Activated CD4-positive, alpha-beta memory T cell treated with anti-CD3 and anti-CD28 coated beads for 36 hours (primary cell): ENCODE data around the gene RNF181. TPM values are rescaled to one million over a fixed set of nuclear protein-coding genes. Genes with fewer than 3 reads are reported as not detected.
A peak's percentile ranks its signal among the peaks of the same experiment; 100 is the strongest.
"Not testable (repeated sequence)": the region's sequence is repeated elsewhere in the genome, so short reads cannot be mapped to it uniquely, and the experiment has no call there.

Experiments
- CTCF ChIA-PET: fragments of 350-600 bp; sonication (Branson Sonifier 250); formaldehyde crosslinking; loops from one replicate; lab custom pipeline; 2021; ENCODE audit warnings: antibody characterized with exemption, inconsistent platforms; lab: Charles Lee
- POLR2A ChIA-PET: fragments of 350-600 bp; sonication (Branson Sonifier 250); formaldehyde crosslinking; loops from one replicate; lab custom pipeline; 2021; ENCODE audit warnings: antibody characterized with exemption; lab: Charles Lee
- DNase-seq: peaks from one replicate; pipeline ENCODE4 v3.0.0-alpha.2; 2020
- H3K27ac Mint-ChIP-seq: one replicate; pipeline ENCODE4 v1.8.0; 2021; ENCODE audit warnings: mixed read lengths
- H3K27me3 Mint-ChIP-seq: one replicate; pipeline ENCODE4 v1.8.0; 2021; ENCODE audit warnings: mixed read lengths
- H3K36me3 Mint-ChIP-seq: one replicate; pipeline ENCODE4 v1.8.0; 2021; ENCODE audit warnings: mixed read lengths
- H3K4me1 Mint-ChIP-seq: one replicate; pipeline ENCODE4 v1.8.0; 2021; ENCODE audit warnings: low read depth, mixed read lengths
- H3K4me3 Mint-ChIP-seq: one replicate; pipeline ENCODE4 v1.8.0; 2021; ENCODE audit warnings: mild to moderate bottlenecking, mixed read lengths
- H3K9me3 Mint-ChIP-seq: one replicate; pipeline ENCODE4 v1.8.0; 2021; ENCODE audit warnings: mixed read lengths
- intact Hi-C: fragments of 100-400 bp; cut with micrococcal nuclease; formaldehyde crosslinking; loops from one replicate; pipeline ENCODE4 v1.15.1; 2023
- total RNA-seq, 2 experiments: library from RNA; stranded (reverse); gene quantifications; one replicate each; pipeline ENCODE4 v1.2.3, GENCODE V29; 2021

The RNF181 gene
- total RNA-seq, 2 experiments from 2014 or later, result 120 to 124 TPM

DNA sequence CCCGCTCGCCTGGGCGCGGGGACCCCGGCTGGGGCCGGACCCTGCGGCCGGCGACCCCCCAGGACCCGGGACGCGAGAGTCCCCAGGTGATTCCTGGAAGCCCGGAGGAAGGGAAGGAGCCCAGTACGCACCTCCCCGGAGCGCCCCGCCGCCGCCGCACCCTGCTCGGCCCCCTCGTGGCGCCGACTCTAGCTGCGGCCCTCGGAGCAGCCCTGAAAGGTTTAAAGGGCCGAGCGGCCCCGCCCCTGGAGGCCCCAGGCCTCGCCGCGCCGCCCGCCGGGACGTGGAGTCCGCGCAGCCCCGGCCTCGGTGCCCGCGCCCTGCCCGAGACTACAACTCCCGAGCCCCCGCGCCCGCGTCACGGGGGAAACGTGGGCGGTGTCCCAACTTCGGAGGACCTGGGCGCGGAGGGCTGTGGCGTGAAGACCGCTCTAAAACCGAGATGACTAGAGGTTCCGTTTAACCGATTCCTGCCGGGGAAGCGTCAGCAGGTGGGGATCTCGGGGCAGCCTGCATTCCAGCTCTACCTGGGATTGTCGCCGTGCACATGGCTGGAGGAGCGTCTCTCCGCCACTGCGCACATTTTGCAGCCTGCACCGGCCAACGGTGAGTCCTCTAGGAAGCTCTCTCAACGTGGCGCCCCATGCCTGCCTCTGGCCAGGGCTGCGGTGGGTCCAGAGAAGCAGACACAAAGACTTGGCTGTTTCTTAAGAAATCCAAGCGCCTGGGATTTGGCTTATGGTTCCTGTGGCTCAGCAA, 7.1 kb downstream of the RNF181 start, which contains the start of gene TMEM150A:
Gene TMEM150A, minus strand, starts transcription at position 223 of the 759 bp plus-strand sequence. CDS start 750 bp downstream, outside the sequence.
- intact Hi-C loops, result loop anchor here (1.0 to 2.0 kb wide), 2 partner anchors 10 to 14 kb away; partner anchors contain the start of genes C2orf68 and USP39
- Mint-ChIP-seq H3K9me3 (no peaks in the 10 kb centered on the region), H3K27me3 (no peaks in the 10 kb centered on the region), H3K4me1 (peaks cover 27% of the 10 kb centered on the region), H3K4me3 (peak within 1 kb of the TSS; percentile 80), H3K27ac (peak within 1 kb of the TSS; percentile 67), H3K36me3 (peaks cover under 1% of the 10 kb centered on the region)
- ChIA-PET POLR2A (interaction anchor here (1.2 to 1.8 kb wide), 3 partner anchors 9 to 247 kb away, joined by 3 to 6 read pairs (median 4); partner anchors contain the start of gene C2orf68), CTCF (interaction anchor here (0.7 to 1.6 kb wide), 3 partner anchors 9 to 51 kb away, joined by 3 to 6 read pairs (median 5); partner anchors contain the start of gene C2orf68)
- peak; percentile 92 for DNase-seq

- H3K27ac Mint-ChIP-seq, H3K4me3 Mint-ChIP-seq, DNase-seq, H3K9me3 Mint-ChIP-seq, intact Hi-C loops, H3K27me3 Mint-ChIP-seq: not testable (repeated sequence)
- Mint-ChIP-seq H3K4me1 (peaks cover 33% of the 10 kb centered on the region), H3K36me3 (peaks cover 10% of the 10 kb centered on the region)
- CTCF ChIA-PET, result interaction anchor here (1.2 kb wide), 1 partner anchor 33 kb away, joined by 9 read pairs; no protein-coding TSS in a partner anchor
- POLR2A ChIA-PET, result interaction anchor here (1.0 to 2.7 kb wide), 4 partner anchors 8 to 13 kb away, joined by 4 to 14 read pairs (median 5); partner anchors contain the start of genes C2orf68, RNF181 and USP39
Observed at GRCh38 chr2:85604133-85604444, 8.5 kb downstream of the RNF181 start.

DNA sequence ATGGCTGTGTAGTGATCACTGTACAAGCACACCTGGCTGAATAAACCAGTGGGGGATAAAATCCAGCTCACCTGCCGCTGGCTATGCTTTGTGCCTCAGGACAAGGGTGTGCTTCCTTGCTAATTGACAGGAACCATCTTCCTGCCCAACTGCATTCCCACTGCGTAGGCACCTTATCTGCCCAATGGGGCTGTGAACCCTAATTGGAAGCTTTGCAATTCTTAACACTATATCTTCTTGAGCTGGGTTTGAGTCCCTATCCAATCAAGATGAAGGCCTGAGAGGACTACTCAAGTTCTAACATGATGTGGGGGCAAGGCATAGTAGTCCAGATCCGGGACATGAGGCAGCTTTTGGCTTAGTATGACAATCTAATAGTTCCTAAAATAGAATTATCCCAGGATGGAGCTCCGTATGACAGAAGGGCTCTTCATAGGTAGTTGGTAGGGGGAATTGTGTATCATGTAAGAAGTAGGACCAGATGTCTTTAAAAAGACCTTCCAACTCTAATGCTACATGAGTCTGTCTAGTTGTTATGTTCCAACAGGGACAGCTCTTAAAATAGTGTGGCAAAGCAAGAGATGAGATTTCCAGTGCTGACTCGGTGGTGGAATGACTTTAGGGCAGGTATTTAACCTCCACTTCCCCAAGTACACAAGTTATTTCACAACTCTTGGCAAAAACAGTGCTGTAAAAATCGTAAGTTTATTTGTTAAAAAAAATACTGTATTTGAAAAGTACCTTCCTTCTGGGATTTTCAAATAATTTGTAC, 9.2 kb downstream of the RNF181 start:
- Mint-ChIP-seq H3K36me3 (peaks cover 12% of the 10 kb centered on the region), H3K4me3 (no peak overlapping the region), H3K27me3 (no peaks in the 10 kb centered on the region), H3K9me3 (no peaks in the 10 kb centered on the region), H3K4me1 (peaks cover 35% of the 10 kb centered on the region), H3K27ac (no peak overlapping the region)
- ChIA-PET POLR2A (interaction anchor here (0.9 to 2.7 kb wide), 4 partner anchors 10 to 30 kb away, joined by 3 to 14 read pairs (median 4); partner anchors contain the start of genes RNF181 and USP39), CTCF (interaction anchor here (0.6 to 1.2 kb wide), 2 partner anchors 33 to 53 kb away, joined by 3 to 9 read pairs; no protein-coding TSS in a partner anchor)
- intact Hi-C loops, result no loop called here
- DNase-seq, result no peak

DNA sequence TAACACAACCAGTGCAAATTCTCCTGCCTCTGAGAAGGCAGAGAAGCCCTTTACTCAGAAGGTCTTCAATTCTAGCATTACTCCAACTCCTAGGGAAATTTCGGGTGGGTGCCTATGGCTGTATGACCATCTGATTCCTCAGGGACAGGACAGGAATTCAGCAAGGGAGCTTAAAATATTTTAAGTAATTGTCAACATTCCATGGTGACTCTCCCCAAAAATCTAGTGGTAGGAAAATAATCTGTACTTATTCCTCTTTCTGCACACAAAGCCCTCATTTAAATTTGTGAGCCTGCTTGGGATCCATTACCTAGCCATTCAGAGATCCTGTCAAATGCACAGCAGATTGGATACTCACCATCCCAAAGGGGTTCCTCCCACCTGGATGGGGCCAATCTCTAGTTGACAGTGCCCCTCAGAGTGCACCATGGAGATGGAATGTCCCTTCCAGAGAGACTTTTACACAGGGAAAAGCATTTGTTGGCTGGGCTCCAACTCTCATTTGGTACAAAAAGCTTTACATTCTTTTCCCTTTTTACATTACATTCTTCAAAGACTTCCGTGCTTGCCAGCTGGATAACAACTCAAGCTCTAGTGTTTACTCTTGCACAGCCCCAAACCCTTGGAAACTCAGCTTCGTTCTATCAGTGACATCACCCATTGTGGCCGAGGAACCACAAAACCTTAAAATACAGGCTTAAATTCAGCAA, 10.0 kb downstream of the RNF181 start:
- no peak overlapping the region for H3K27ac Mint-ChIP-seq

GRCh38 chr2:85606116-85606455, 10.5 kb downstream of the RNF181 start:
- ChIA-PET CTCF (interaction anchor here (0.7 to 1.8 kb wide), 2 partner anchors 11 to 31 kb away, joined by 3 to 5 read pairs; partner anchors contain the start of gene RNF181), POLR2A (interaction anchor here (2.7 kb wide), 1 partner anchor 11 kb away, joined by 14 read pairs; the partner anchor contains the start of gene RNF181)
- H3K27me3 Mint-ChIP-seq, result no peaks in the 10 kb centered on the region
- no peak overlapping the region for H3K27ac Mint-ChIP-seq
- peaks cover 16% of the 10 kb centered on the region for H3K36me3 Mint-ChIP-seq
- intact Hi-C loops, result no loop called here
- H3K4me3 Mint-ChIP-seq, result no peak overlapping the region
- H3K4me1 Mint-ChIP-seq, result peaks cover 41% of the 10 kb centered on the region
- no peak for DNase-seq
- no peaks in the 10 kb centered on the region for H3K9me3 Mint-ChIP-seq

More for the DNA sequence above, 10.0 kb downstream of the RNF181 start:
- Mint-ChIP-seq H3K4me1 (peaks cover 41% of the 10 kb centered on the region), H3K4me3 (no peak overlapping the region), H3K36me3 (peaks cover 16% of the 10 kb centered on the region), H3K9me3 (no peaks in the 10 kb centered on the region), H3K27me3 (no peaks in the 10 kb centered on the region)
- DNase-seq, result no peak
- POLR2A ChIA-PET, result interaction anchor here (0.9 to 2.7 kb wide), 3 partner anchors 10 to 29 kb away, joined by 3 to 14 read pairs (median 4); partner anchors contain the start of gene RNF181
- CTCF ChIA-PET, result interaction anchor here (0.6 to 1.8 kb wide), 4 partner anchors 11 to 54 kb away, joined by 3 to 9 read pairs (median 4); partner anchors contain the start of gene RNF181
- intact Hi-C loops, result no loop called here

DNA sequence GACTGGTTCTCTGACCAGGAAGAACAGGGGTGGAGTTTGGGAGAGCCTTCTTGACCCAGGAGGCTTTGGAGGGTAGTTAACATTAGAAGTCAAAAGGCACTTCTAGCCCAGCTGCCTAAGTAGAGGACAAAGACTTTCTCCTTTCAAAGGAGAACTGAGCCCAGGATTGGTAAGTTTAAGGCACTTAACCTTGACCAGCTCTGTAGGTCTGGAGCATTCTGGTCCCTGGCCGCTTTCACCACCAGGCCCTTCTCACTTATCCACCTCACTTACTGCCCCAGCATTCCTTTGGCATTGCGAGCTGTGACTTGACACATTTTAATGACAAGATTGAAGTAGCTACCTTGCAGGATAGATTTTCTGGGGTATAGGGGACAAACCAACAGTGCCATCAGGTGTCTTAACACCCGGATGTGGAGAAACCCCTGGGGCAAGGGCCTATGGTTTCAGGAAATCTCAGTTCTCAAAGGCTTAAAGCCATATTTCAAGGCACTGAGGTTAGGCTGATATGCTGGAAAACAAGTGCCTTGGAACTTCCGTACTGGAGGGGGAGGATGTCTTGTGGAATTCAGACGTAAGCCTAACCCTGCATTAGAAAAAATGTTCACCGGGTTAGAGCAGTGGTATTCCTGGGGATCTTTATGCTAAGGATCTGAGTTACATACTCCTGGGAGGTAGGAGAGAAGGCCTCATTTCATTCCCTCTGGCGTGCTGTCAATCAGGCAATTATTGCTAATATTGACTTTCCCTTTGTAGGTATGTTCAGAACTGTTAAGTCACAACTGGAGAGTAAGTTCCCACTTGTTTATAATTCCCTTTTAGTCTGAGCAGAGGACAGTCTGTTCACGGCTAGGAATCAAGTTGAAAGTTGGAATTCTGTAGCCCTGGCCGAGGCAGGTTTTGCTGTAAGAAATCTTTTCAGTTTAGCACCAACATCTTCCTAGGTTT, 12.0 kb downstream of the RNF181 start:
- Mint-ChIP-seq H3K4me3 (no peak overlapping the region), H3K27ac (no peak overlapping the region), H3K4me1 (peaks cover 35% of the 10 kb centered on the region), H3K27me3 (no peaks in the 10 kb centered on the region), H3K36me3 (peaks cover 16% of the 10 kb centered on the region), H3K9me3 (no peaks in the 10 kb centered on the region)
- DNase-seq, result no peak
- POLR2A ChIA-PET, result interaction anchor here (0.7 kb wide), 1 partner anchor 101 kb away, joined by 3 read pairs; no protein-coding TSS in a partner anchor
- CTCF ChIA-PET, result interaction anchor here (1.8 kb wide), 1 partner anchor 12 kb away, joined by 5 read pairs; the partner anchor contains the start of gene RNF181
- intact Hi-C loops, result no loop called here

- CTCF ChIA-PET, result interaction anchor here (0.9 to 1.7 kb wide), 3 partner anchors 9 to 59 kb away, joined by 5 to 9 read pairs (median 6); partner anchors contain the start of gene TMEM150A
- H3K27ac Mint-ChIP-seq, result peak overlapping the region; percentile 88
- no peak for DNase-seq
- no peaks in the 10 kb centered on the region for H3K9me3 Mint-ChIP-seq
- POLR2A ChIA-PET, result interaction anchor here (0.6 to 2.9 kb wide), 10 partner anchors 8 to 192 kb away, joined by 3 to 12 read pairs (median 4); partner anchors contain the start of genes MAT2A, RNF181 and TMEM150A
- peak overlapping the region; percentile 95 for H3K4me3 Mint-ChIP-seq
- H3K36me3 Mint-ChIP-seq, result peaks cover 20% of the 10 kb centered on the region
- intact Hi-C loops, result loop anchor here (10.0 kb wide), 1 partner anchor 834 kb away; the partner anchor contains the start of gene KDM3A
- no peaks in the 10 kb centered on the region for H3K27me3 Mint-ChIP-seq
- peaks cover 26% of the 10 kb centered on the region for H3K4me1 Mint-ChIP-seq
Observed at GRCh38 chr2:85611217-85611704, 15.7 kb downstream of the RNF181 start.

GRCh38 chr2:85611705-85612587, 16.4 kb downstream of the RNF181 start, which contains the start of gene C2orf68:
Gene C2orf68 (minus strand): TSS chr2:85612066. CDS start chr2:85611984, 82 bp downstream.
- H3K36me3 Mint-ChIP-seq, result peaks cover 20% of the 10 kb centered on the region
- peak within 1 kb of the TSS; percentile 91 for H3K27ac Mint-ChIP-seq
- intact Hi-C loops, result loop anchor here (1.0 to 10.0 kb wide), 4 partner anchors 9 to 833 kb away; partner anchors contain the start of genes KDM3A, RNF181 and VAMP5
- H3K4me1 Mint-ChIP-seq, result peaks cover 29% of the 10 kb centered on the region
- POLR2A ChIA-PET, result interaction anchor here (0.6 to 2.9 kb wide), 10 partner anchors 9 to 193 kb away, joined by 3 to 12 read pairs (median 4); partner anchors contain the start of genes MAT2A, RNF181 and TMEM150A
- peak; percentile 94 for DNase-seq
- H3K9me3 Mint-ChIP-seq, result no peaks in the 10 kb centered on the region
- no peaks in the 10 kb centered on the region for H3K27me3 Mint-ChIP-seq
- H3K4me3 Mint-ChIP-seq, result peak within 1 kb of the TSS; percentile 95
- CTCF ChIA-PET, result interaction anchor here (1.0 to 1.7 kb wide), 2 partner anchors 10 to 25 kb away, joined by 5 to 9 read pairs; partner anchors contain the start of gene TMEM150A
